OCI-LY7 (cell line): ENCODE results near the gene MRNIP.

Experiments
- CTCF ChIP-seq: fragments of 200-600 bp; sonication (generic); conservative IDR thresholded peaks from 2 replicates; pipeline ENCODE4 v1.5.1; 2014; ENCODE audit warnings: mild to moderate bottlenecking, antibody characterized with exemption, low read length, moderate library complexity, mixed read lengths
- EZH2phosphoT487 ChIP-seq: fragments of 200-600 bp; sonication (generic); IDR thresholded peaks from 2 replicates; pipeline ENCODE4 v1.6.1; 2018; ENCODE audit warnings: low read depth, borderline replicate concordance, mild to moderate bottlenecking, mixed run types, antibody characterized with exemption, low read length, moderate library complexity, mixed read lengths

- TF ChIP-seq CTCF (no peak), EZH2phosphoT487 (no peak)
These were observed 12.3 kb upstream of the MRNIP start for GRCh38 chr5:179870952-179871351.
